ENCODE results near the gene PPP3CA.

DNA sequence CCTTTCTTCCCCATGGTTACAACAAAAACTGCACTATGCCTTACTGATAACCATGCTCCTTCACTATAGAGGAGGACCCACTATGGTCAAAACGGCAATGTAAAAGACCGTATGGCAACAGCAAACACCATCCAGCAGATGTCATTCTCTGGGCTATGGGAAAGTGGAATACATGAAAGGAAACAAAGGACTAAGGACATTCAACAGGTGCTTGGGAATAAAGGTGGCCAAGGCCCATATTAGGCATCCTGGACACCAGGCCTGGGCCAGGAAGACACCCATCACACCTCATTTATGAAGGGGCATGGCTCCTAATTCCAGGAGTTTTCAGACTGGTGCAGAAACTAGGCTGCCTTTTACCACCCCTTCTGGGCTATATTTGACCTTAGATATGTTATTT, 268.4 kb downstream of the PPP3CA start:
- TF ChIP-seq, protein P1, sequence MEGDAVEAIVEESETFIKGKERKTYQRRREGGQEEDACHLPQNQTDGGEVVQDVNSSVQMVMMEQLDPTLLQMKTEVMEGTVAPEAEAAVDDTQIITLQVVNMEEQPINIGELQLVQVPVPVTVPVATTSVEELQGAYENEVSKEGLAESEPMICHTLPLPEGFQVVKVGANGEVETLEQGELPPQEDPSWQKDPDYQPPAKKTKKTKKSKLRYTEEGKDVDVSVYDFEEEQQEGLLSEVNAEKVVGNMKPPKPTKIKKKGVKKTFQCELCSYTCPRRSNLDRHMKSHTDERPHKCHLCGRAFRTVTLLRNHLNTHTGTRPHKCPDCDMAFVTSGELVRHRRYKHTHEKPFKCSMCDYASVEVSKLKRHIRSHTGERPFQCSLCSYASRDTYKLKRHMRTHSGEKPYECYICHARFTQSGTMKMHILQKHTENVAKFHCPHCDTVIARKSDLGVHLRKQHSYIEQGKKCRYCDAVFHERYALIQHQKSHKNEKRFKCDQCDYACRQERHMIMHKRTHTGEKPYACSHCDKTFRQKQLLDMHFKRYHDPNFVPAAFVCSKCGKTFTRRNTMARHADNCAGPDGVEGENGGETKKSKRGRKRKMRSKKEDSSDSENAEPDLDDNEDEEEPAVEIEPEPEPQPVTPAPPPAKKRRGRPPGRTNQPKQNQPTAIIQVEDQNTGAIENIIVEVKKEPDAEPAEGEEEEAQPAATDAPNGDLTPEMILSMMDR (IDR thresholded peaks at IDR 0.05): no peak
- TF ChIP-seq POLR2A (IDR thresholded peaks at IDR 0.05): no peak
